ENCODE results near the gene ZNF213. TPM values are rescaled to one million over a fixed set of nuclear protein-coding genes. Genes with fewer than 3 reads are reported as not detected.

Gene ZNF213
- total and polyA plus RNA-seq, 2 donors (not counting 1 experiment from before 2014, with no cell fraction given): 0.43 to 8.8 TPM

GRCh38 chr16:3088925-3089716 lies 45.7 kb upstream of the ZNF213 start:
- no peaks in the 10 kb centered on the region for H3K9me3 ChIP-seq (ENCODE audit: control insufficient read depth, insufficient read depth, low read depth, low read length)
- no peak overlapping the region for H2AFZ ChIP-seq (ENCODE audit: low read length)
- peaks cover 8% of the 10 kb centered on the region for H3K27me3 ChIP-seq (ENCODE audit: control insufficient read depth, insufficient read depth, low read length)
- DNase-seq (ENCODE audit: low read depth in 2 of 2): no peak
- no peak overlapping the region for H3K4me3 ChIP-seq (replicated peaks in 1 of 4; ENCODE audit: control extremely low read depth in 1 of 4, insufficient read depth in 1 of 4, low read depth in 3 of 4, low read length in 4 of 4)
- H3K4me2 ChIP-seq (ENCODE audit: extremely low read depth, insufficient read depth, low read length): no peak overlapping the region
- H4K20me1 ChIP-seq (ENCODE audit: control insufficient read depth, extremely low read depth, insufficient read depth, low read length): no peaks in the 10 kb centered on the region
- H3K9ac ChIP-seq (ENCODE audit: insufficient read depth, low read length): no peak overlapping the region
- H3K79me2 ChIP-seq (ENCODE audit: control insufficient read depth, insufficient read depth, low read length): no peaks in the 10 kb centered on the region
- no peaks in the 10 kb centered on the region for H3K4me1 ChIP-seq (ENCODE audit: control insufficient read depth, extremely low read depth, insufficient read depth, low read length)
- TF ChIP-seq EZH2 (IDR thresholded peaks at IDR 0.05; ENCODE audit: low read length, missing control alignments) (no peak), CTCF (conservative IDR thresholded peaks at IDR 0.05 in 1 of 2, IDR thresholded peaks at IDR 0.05 in 1 of 2; ENCODE audit: low read depth in 1 of 2, low read length in 2 of 2) (no peak)
- H3K27ac ChIP-seq (ENCODE audit: insufficient read depth, low read length): no peak overlapping the region
- H3K36me3 ChIP-seq (ENCODE audit: control insufficient read depth, insufficient read depth, low read length): no peaks in the 10 kb centered on the region

GRCh38 chr16:3089717-3090592 lies 44.9 kb upstream of the ZNF213 start:
- H2AFZ ChIP-seq (ENCODE audit: low read length): no peak overlapping the region
- H3K79me2 ChIP-seq (ENCODE audit: control insufficient read depth, insufficient read depth, low read length): no peaks in the 10 kb centered on the region
- no peak overlapping the region for H3K9ac ChIP-seq (ENCODE audit: insufficient read depth, low read length)
- no peaks in the 10 kb centered on the region for H3K4me1 ChIP-seq (ENCODE audit: control insufficient read depth, extremely low read depth, insufficient read depth, low read length)
- no peak overlapping the region for H3K4me3 ChIP-seq (replicated peaks in 1 of 4; ENCODE audit: control extremely low read depth in 1 of 4, insufficient read depth in 1 of 4, low read depth in 3 of 4, low read length in 4 of 4)
- peaks cover 8% of the 10 kb centered on the region for H3K27me3 ChIP-seq (ENCODE audit: control insufficient read depth, insufficient read depth, low read length)
- H3K4me2 ChIP-seq (ENCODE audit: extremely low read depth, insufficient read depth, low read length): no peak overlapping the region
- TF ChIP-seq CTCF (conservative IDR thresholded peaks at IDR 0.05 in 1 of 2, IDR thresholded peaks at IDR 0.05 in 1 of 2; ENCODE audit: low read depth in 1 of 2, low read length in 2 of 2): no peak
- no peak for TF ChIP-seq EZH2 (IDR thresholded peaks at IDR 0.05; ENCODE audit: low read length, missing control alignments)
- H3K27ac ChIP-seq (ENCODE audit: insufficient read depth, low read length): no peak overlapping the region
- H3K36me3 ChIP-seq (ENCODE audit: control insufficient read depth, insufficient read depth, low read length): no peaks in the 10 kb centered on the region
- no peak for DNase-seq (ENCODE audit: low read depth in 2 of 2)
- H3K9me3 ChIP-seq (ENCODE audit: control insufficient read depth, insufficient read depth, low read depth, low read length): no peaks in the 10 kb centered on the region
- no peaks in the 10 kb centered on the region for H4K20me1 ChIP-seq (ENCODE audit: control insufficient read depth, extremely low read depth, insufficient read depth, low read length)

GRCh38 chr16:3091551-3091950 lies 43.3 kb upstream of the ZNF213 start:
- Histone ChIP-seq H3K4me1 (ENCODE audit: control insufficient read depth, extremely low read depth, insufficient read depth, low read length) (no peaks in the 10 kb centered on the region), H3K79me2 (ENCODE audit: control insufficient read depth, insufficient read depth, low read length) (no peaks in the 10 kb centered on the region), H2AFZ (ENCODE audit: low read length) (no peak overlapping the region), H4K20me1 (ENCODE audit: control insufficient read depth, extremely low read depth, insufficient read depth, low read length) (no peaks in the 10 kb centered on the region), H3K4me2 (ENCODE audit: extremely low read depth, insufficient read depth, low read length) (no peak overlapping the region), H3K27me3 (ENCODE audit: control insufficient read depth, insufficient read depth, low read length) (peaks cover 8% of the 10 kb centered on the region), H3K36me3 (ENCODE audit: control insufficient read depth, insufficient read depth, low read length) (no peaks in the 10 kb centered on the region), H3K27ac (ENCODE audit: insufficient read depth, low read length) (no peak overlapping the region), H3K9me3 (ENCODE audit: control insufficient read depth, insufficient read depth, low read depth, low read length) (no peaks in the 10 kb centered on the region), H3K4me3 (replicated peaks in 1 of 4; ENCODE audit: control extremely low read depth in 1 of 4, insufficient read depth in 1 of 4, low read depth in 3 of 4, low read length in 4 of 4) (no peak overlapping the region), H3K9ac (ENCODE audit: insufficient read depth, low read length) (no peak overlapping the region)
- no peak for TF ChIP-seq CTCF (conservative IDR thresholded peaks at IDR 0.05 in 1 of 2, IDR thresholded peaks at IDR 0.05 in 1 of 2; ENCODE audit: low read depth in 1 of 2, low read length in 2 of 2)
- no peak for TF ChIP-seq EZH2 (IDR thresholded peaks at IDR 0.05; ENCODE audit: low read length, missing control alignments)
- DNase-seq (ENCODE audit: low read depth in 2 of 2): no peak
